GM18526 (cell line): ENCODE data around the gene MFNG.

Experiments
- POLR2A ChIP-seq: IDR thresholded peaks from 3 replicates; pipeline ENCODE4 v1.6.1; 2011; ENCODE audit not compliant: insufficient read length; ENCODE audit errors: extremely low read depth

MFNG gene

GRCh38 chr22:37489983-37490382 lies 3.8 kb upstream of the MFNG start:
- TF ChIP-seq POLR2A, result no peak

DNA sequence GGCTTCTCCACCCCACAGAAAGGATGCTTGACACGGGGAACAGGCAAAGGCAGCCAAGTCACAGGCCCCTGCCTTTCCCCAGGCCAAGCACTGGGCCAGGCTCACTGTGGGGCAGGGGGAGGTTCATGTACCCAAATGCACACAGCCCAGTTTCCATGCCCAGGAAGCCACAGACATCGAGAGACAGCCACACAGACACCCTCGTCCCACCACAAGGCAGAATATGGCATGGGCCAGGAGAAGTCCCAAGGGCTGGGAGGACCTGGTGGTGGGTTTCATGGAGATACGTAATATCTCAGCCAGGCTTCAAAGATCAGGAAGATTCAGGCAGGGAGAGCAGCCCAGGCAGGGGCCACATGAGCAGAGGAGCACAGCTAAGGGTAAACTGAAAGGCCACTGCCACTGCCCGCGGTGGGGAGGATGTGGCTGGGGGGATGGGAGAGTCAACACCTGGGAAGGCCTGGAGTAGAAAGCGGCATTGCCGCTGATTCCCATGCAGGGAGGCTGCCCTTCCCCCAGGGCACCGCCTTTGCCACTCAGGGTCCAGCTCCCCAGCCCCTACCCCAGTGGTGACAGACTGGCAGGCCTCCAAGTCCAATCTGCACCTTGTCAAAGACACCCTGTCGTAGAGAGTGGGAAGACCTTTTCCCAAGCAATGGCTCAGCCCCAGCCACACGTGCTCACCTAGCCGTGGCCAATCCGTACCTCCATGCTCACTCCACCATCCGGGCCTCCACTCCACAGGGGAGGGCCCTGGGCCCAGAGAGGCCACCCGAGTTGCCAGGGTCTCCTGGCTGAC lies 2.4 kb upstream of the MFNG start:
- no peak for TF ChIP-seq POLR2A

DNA sequence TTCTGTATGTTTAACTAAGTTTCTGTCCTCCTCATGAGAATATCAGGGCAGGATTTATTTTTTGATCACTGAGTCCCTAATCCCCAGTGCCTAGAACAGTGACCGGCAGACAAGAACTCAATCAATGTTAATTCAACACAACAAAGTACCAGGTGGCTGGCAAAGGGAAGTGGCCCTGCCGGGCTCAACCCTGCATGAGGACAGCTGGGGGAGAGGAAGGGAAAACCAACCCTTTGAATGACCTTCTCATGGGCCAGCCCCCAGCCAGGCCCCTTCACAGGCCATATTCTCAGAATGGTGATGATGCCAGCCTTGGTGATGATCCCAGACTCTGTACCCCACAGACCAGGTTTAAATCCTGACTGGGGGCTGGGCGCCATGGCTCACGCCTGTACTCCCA lies 1.4 kb upstream of the MFNG start:
- no peak for TF ChIP-seq POLR2A

- no peak for TF ChIP-seq POLR2A
Measured at GRCh38 chr22:37487129-37487528, 945 bp upstream of the MFNG start.

DNA sequence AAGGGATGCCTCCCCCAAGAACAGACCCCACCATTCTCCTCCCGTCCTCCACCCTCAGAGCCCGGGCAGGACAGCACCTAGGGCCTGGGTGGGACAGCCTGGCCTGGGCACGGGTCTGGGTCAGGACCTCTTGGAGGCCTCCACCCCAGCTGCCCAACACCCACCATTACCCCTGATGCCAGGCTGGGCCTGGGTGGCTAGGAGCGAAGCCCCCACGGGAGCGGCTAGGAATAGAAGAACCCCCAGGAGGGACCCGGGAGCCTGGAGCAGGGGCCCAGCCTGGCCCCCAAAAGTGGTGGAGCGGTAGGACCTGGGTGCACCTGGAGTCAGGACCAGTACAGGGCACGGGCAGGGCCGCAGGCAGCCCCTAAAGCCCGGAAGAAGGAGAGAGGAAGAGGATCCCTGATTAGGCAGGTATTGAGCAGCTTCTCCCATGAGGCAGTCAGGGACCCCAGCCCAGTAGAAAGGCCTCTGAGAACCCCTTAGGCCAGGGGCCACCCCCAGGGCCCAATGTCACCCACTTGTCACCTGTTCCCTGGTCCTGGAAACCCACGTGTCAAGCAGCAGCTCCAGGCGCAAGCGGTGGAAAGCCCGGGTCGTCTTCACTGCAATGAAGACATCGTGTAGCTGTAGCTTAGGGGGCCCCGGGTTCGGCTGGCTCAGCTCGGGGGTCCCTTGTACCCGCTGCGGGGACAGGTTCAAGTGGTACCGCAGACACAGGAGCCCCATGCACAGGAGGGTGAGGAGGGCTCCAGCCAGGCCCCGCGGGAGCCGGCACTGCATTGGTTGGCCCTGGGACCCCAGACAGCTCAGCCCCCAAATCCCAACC lies 575 bp downstream of the MFNG start:
- TF ChIP-seq POLR2A, result no peak

DNA sequence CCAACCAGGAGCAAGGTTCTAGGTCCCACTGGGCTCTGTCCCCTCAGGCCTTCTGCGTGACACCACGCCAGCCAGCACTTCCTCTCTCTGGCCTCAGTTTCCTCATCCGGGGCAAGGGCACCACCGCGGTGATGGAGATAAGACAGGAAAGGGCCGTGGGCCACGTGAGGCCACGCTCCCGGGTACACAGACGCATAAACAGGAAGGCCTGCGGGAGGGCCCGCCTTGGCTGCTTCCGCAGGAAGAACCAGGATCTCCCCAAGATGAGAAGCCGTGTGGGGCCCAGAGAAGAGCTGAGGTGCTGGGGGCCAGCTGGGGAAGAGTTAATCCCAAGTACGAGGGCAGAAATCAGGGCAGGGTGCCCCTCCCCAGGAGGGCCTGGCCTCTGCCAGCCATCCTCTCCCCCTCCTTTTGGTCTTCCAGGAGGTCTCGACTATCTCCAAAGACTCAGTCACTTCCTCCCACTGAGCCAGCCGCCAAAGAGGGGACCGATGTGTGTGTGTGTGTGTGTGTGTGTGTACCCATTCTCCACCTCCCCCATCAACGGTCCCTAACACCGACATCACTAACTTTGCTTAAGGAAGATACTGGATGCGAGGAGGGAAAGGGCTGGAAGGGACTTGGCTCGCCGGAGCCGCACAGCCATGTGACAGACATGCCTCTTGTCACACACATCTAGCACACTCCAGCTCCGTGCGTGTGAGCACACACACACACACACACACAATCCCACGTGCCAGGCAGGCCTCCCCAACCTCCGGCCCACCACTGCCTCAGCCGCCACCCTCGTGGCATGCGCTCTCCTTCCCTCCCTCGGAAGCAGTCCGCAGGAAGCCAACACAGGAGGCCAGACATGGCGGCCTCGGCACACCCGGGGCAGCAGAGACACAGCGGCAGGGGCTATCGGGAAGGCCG lies 1.4 kb downstream of the MFNG start:
- peak; percentile 51 for TF ChIP-seq POLR2A

DNA sequence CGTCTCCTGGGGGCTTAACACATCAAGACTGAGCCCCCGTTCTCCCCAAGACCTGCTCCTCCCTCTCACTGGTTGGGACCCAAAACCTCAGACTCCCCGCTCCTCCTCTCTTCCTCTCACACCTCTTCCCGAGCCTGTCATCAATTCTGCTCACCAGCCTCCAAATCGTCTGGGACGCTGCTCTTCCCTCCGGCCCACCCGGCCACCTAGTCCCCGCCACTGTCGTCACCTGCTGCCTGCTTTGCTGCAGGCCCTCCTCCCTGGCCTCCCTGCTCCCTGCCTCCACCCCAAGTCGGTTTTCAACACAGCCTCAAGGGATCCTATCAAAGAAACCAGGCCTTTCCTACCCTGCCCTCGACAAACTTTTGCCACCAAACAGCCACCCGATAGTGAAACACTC lies 3.1 kb downstream of the MFNG start:
- TF ChIP-seq POLR2A, result no peak

GRCh38 chr22:37482244-37482643 lies 3.9 kb downstream of the MFNG start:
- no peak for TF ChIP-seq POLR2A

GRCh38 chr22:37481347-37481907 lies 4.8 kb downstream of the MFNG start:
- TF ChIP-seq POLR2A, result no peak

GRCh38 chr22:37480387-37481346 lies 5.5 kb downstream of the MFNG start:
- no peak for TF ChIP-seq POLR2A

GRCh38 chr22:37479196-37479595 lies 7.0 kb downstream of the MFNG start:
- TF ChIP-seq POLR2A, result no peak

- TF ChIP-seq POLR2A, result no peak
Measured at GRCh38 chr22:37476389-37477329, 9.5 kb downstream of the MFNG start.
